ENCODE measurements around the gene AMDHD2. TPM values are rescaled to one million over a fixed set of nuclear protein-coding genes. Genes with fewer than 3 reads are reported as not detected.

AMDHD2 gene
- total and polyA plus RNA-seq, 2 of the 13 experiments (the other 11 are each of a cell fraction or from before 2014, with no cell fraction given) = 33.5 to 39.1 TPM

- TF ChIP-seq ZSCAN12 (CRISPR knock-in tag; IDR thresholded peaks at IDR 0.05) (no peak), ZNF430 (CRISPR knock-in tag; IDR thresholded peaks at IDR 0.05) (no peak), ZNF615 (CRISPR knock-in tag; IDR thresholded peaks at IDR 0.05; ENCODE audit: borderline replicate concordance) (no peak), NFIC (IDR thresholded peaks at IDR 0.05; ENCODE audit: low read length) (peak; percentile 77; the same call in 1 of the 2 replicates), AKNA (CRISPR knock-in tag; IDR thresholded peaks at IDR 0.05; ENCODE audit: borderline replicate concordance) (no peak), ZHX2 (IDR thresholded peaks at IDR 0.05; ENCODE audit: low read depth) (0 out of 2 replicates have a peak, but pooled peaks have one; percentile 32), ZHX2 (CRISPR knock-in tag; IDR thresholded peaks at IDR 0.05; ENCODE audit: borderline replicate concordance) (no peak), ZNF713 (CRISPR knock-in tag; IDR thresholded peaks at IDR 0.05) (no peak), U2AF1 (optimal IDR thresholded peaks at IDR 0.05; ENCODE audit: low read depth, low read length) (no peak), CERS6 (CRISPR knock-in tag; IDR thresholded peaks at IDR 0.05) (no peak), PAF1 (CRISPR knock-in tag; IDR thresholded peaks at IDR 0.05) (no peak), NRL (CRISPR knock-in tag; IDR thresholded peaks at IDR 0.05; ENCODE audit: borderline replicate concordance) (no peak), ZFP37 (CRISPR knock-in tag; IDR thresholded peaks at IDR 0.05; ENCODE audit: borderline replicate concordance) (no peak)
These were observed at the start of gene AMDHD2 (continued) for GRCh38 chr16:2520097-2520783.
